ENCODE measurements around the gene KLRG1. TPM values are rescaled to one million over a fixed set of nuclear protein-coding genes. Genes with fewer than 3 reads are reported as not detected.

KLRG1 gene
- total RNA-seq: 1.6 TPM

GRCh38 chr12:8989413-8989812, at the start of gene KLRG1:
Gene KLRG1, plus strand, starts transcription at chr12:8989546. Its CDS starts 90 bp downstream, at chr12:8989636.
- DNase-seq: no peak

- DNase-seq: no peak
These were observed 47.5 kb upstream of the KLRG1 start for GRCh38 chr12:8941691-8942478.

GRCh38 chr12:8943565-8944186, 45.7 kb upstream of the KLRG1 start:
- no peak for DNase-seq

- DNase-seq: no peak
These were observed 42.6 kb upstream of the KLRG1 start for GRCh38 chr12:8946733-8947132.

- DNase-seq: no peak
These were observed 41.6 kb upstream of the KLRG1 start for GRCh38 chr12:8947737-8948136.

GRCh38 chr12:8948701-8949341, 40.5 kb upstream of the KLRG1 start:
- no peak for DNase-seq

GRCh38 chr12:8949342-8950220, 39.8 kb upstream of the KLRG1 start, which contains the start of gene M6PR:
Gene M6PR, minus strand, starts transcription at chr12:8949645. Its CDS starts 3,241 bp downstream, at chr12:8946404.
- DNase-seq: peak; percentile 97

- DNase-seq: no peak
These were observed 39.2 kb upstream of the KLRG1 start for GRCh38 chr12:8950221-8950527.

- DNase-seq: no peak
These were observed 38.5 kb upstream of the KLRG1 start for GRCh38 chr12:8950702-8951478.

GRCh38 chr12:8951744-8952143, 37.6 kb upstream of the KLRG1 start:
- DNase-seq: no peak

- DNase-seq: no peak
These were observed 35.5 kb upstream of the KLRG1 start for GRCh38 chr12:8953773-8954402.

- no peak for DNase-seq
These were observed 33.3 kb upstream of the KLRG1 start for GRCh38 chr12:8956073-8956472.

- no peak for DNase-seq
These were observed 32.6 kb upstream of the KLRG1 start for GRCh38 chr12:8956772-8957171.

GRCh38 chr12:8957561-8957960, 31.8 kb upstream of the KLRG1 start:
- DNase-seq: no peak

- DNase-seq: no peak
These were observed 31.3 kb upstream of the KLRG1 start for GRCh38 chr12:8958066-8958465.

- no peak for DNase-seq
These were observed 29.2 kb upstream of the KLRG1 start for GRCh38 chr12:8960176-8960575.

GRCh38 chr12:8968761-8969160, 20.6 kb upstream of the KLRG1 start:
- no peak for DNase-seq

- no peak for DNase-seq
These were observed 19.4 kb upstream of the KLRG1 start for GRCh38 chr12:8969861-8970411.

- DNase-seq: no peak
These were observed 18.9 kb upstream of the KLRG1 start for GRCh38 chr12:8970432-8970831.

- no peak for DNase-seq
These were observed 9.2 kb upstream of the KLRG1 start for GRCh38 chr12:8980137-8980536.

- no peak for DNase-seq
These were observed 4.1 kb upstream of the KLRG1 start for GRCh38 chr12:8985213-8985754.
